GM19455 (cell line): Measurements from ENCODE around the gene EVA1A.

ENCODE experiments used
- ATAC-seq: cut with Tn5 transposase; IDR thresholded peaks from one replicate; pipeline ENCODE4 v1.9.1; 2021; ENCODE audit not compliant: unreplicated experiment

Gene EVA1A

DNA sequence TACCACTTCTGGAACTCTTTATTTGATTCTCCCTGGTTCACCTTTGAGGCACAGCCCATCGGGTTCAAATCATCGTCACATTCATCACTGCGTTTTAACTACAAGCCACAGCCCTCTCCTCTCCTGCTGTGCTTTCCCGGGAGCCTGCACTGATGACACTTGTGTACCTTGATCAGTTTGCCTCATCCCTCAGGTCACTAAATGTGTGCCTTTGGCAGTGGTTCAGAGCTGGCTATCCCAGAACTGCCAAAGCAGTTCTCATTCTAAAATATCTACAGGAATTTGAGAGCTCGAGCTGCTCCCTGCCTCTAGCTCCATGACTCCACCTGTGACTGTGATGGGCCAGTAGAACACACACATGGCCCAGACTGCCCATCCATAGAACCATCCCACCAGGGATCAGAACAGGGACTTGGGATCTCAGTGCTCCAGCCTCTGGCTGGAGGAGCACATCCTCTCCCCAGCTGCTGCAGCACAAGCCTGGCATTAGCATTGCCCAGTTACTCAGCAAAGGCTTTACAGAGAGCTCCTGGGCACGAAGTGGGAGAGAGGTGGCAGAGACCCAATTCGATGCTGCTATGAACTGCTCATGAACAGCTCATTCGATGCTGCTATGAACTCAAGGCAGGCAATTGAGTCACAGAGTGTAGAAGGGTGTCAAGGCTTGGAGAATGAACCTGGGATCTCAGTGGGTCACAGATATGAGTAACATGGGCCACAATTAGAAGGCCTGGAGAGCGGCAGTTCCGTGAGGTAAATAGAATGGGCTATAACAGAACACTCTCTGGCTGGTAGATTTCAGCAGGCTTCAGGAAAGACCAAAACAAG is 41.9 kb downstream of the EVA1A start:
- ATAC-seq, result no peak

DNA sequence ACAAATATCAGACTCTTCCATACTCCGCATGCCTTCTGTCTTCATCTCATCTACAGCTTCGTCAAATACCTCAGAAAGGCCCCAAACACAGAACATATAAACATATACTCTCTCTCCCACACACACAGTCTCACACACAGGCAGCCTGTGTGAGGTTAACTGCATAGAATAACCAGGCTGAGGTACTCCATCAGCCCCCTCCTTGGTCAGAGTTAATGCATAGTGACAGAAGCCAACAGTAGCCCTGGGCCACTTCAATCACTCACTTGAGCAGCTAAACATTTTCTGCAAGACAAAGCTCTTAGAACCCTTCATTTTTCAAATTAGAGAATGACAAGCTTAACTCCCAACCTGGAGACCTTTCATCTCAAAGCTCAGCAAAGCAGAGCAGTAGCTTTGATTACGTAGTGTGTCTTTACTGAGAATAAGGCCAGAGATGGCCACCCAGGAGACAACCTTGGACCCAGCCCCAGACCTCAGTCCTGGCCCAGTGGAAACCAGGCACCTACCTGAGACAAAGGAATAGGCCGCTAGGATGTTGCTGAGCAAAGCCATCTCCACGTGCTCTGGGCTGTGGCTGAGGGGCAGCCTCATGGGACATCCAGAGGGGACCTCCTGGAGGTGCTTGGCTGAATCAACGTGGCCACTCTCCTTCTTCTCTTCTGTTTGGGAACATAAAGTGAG is 43.0 kb downstream of the EVA1A start:
- ATAC-seq, result no peak

DNA sequence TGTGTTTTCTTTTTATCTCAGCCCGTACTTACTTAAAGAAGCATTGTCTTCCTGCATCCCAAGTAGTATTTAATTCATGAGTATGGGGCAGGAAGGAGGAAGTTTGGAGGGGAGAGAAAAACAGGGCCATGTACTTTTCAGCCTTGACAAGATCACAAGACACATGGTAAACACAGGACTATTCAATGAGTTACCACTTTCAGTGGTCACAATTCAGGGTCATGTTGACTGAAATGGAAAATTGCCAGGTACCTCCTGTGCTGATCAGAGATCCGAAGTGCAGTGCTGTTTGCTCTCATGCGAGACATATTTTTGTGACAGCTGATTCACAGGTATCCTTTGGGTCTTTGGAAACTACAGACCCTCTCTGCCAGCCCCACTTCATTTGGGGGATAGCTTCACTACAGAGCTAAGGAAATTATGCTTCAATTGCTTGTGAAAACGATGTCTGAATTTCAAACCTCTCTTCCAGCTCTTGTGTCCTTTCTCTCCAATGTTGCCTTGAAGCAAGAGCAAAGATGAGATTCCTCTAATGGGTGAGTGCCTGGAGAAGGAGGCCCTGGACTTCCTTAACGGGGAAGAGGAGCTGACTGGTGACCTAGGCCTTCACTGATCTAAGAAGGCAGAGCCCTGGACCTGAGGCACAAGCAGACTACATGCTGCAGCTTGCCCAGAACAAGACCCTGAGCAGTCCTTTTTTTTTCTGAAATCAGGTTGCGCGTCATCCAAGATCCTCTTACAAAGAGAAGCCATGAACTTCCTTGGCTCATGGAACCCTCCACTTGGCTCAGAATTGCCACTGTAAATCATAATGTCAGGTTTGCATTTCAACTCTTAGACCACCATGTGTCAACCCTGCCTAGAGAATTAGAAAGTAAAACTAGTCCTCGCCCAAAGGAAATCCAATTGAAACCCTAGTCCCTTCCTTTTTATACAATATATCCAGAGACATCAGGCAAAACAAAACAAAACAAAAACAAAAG is 44.1 kb downstream of the EVA1A start:
- no peak for ATAC-seq

DNA sequence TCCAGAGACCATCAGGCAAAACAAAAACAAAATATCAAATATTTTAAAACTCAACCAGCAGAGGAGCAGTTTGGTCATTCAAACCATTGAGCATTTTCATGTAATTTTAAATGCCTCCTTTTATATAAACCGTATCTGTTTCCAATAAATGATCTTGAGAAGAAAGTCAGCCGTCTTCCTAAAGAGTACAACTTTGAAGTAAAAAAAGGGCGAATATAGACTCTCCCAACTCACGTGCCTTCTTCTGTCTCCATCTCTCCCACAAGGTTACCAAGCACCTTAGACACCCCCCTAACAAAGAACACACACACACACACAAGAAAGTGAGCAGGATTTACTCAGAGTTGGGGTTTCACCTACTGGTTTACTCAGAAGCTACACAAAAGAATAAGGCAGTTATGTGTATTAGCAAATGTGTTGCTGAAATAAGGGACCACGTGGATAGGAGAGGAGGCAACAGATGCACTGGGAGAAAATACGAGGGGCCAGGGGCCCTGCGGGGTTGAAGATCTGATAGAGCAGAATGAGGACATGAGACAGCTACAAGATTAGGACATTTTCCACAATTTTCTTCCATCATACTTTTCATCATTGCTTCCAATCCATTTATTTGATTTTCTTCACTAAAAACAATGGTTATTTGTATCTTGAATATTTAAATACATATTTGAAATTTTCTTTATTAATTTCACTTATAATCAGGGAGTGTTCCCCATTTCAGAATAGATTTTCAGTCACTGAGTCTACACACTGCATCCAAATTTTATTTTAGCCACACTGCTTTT is 45.0 kb downstream of the EVA1A start:
- no peak for ATAC-seq

DNA sequence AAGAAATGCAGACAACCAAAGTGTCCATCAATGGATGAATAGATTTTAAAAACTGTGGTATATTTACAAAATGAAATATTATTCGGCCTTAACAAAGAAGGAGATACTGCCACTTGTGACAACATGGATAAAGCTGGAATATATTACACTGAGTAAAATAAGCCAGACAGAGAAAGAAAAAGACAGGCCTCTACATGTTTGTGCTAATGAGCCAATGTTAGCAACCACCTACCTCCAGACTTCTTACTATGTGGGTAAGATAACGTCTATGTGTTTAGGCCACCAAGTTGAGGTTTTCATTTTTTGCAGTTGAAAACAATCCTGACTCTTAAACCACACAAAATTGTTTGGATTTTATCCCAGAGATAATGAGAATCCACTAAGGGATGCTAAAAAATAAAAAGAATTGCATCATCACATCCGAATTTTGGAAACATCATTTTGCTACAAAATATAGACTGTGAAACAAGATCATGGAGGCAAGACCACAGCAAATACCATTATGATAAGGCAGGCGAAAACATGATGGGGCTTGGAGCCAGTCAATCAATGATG is 47.0 kb downstream of the EVA1A start:
- no peak for ATAC-seq

DNA sequence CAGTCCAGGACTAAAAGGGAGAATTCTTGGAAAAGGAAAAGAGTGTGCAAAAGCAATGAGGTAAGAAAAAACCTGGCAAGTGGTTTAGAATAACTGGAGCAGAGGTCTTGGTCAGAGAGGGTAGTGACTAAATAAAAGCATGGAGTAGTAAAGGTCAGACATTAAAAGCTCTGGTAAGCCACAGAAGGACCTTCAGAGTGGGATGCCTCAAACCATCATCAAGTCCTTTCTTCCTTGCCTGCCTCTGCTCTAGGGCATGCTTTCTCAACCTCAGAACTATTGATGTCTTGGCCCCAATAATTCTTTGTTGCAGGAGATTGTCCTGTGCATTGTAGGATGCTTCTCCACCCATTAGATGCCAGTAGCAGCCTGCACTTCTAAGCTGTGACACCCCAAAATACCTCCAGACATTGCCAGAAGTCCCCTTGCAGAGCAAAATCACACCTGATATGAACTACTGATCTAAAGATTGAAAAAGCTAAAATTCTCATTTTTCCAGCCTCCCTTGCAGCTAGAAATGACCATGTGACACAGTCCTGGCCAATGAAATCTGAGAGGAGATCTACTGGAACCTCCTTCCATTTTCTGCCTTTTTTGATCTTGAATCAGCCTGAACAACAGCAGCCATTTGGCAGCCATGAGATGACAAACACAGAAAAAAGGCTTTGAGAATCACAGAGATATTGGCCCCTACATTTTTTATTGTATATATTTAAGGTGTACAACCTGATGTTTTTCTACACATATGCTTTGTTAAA is 48.1 kb downstream of the EVA1A start:
- ATAC-seq, result no peak

DNA sequence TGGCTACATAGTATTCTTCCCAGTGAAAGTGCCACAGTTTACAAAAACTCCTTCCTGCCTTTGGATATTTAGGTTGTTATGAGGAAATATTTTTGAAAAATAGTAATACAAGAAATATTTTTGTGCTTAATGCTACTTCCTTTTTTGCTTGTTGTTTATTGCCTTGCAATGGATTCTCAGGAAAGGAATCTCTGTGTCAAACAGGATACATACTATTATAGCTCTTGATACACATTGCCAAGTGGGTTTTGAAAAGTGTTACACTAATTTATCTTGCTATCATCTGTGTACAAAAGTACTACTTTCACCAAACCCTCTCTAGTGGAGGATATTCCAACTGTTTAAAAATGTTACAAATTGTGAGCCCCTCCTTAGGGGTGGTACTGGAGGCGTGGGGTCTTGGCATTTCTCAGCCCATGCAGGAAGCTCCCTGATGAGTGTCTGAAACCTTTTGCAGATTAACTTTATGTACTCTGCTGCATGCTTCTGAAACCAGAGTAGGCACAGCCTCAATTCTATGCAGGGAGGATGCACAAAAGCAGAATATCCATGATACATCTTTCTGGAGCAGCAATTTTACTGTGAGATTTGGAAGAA is 54.5 kb downstream of the EVA1A start:
- no peak for ATAC-seq

DNA sequence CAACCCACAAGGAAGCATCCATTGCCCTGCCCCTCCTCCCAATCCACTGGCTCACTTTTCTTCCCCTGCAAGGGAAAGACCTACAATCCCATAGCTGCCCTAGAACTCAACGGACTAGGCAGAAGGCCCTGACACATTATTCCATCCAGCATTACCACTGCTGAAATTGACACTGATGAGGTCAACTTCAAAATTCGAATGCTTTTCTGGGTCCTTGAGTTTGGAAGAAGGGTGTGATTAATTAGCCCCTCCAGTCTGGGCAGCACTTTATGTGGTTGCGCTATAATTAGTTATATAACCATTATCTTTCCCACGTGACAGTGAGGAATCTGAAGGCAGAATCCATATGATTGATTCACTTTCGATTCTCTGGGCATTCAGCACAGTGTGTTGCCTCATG is 55.7 kb downstream of the EVA1A start:
- ATAC-seq, result no peak

DNA sequence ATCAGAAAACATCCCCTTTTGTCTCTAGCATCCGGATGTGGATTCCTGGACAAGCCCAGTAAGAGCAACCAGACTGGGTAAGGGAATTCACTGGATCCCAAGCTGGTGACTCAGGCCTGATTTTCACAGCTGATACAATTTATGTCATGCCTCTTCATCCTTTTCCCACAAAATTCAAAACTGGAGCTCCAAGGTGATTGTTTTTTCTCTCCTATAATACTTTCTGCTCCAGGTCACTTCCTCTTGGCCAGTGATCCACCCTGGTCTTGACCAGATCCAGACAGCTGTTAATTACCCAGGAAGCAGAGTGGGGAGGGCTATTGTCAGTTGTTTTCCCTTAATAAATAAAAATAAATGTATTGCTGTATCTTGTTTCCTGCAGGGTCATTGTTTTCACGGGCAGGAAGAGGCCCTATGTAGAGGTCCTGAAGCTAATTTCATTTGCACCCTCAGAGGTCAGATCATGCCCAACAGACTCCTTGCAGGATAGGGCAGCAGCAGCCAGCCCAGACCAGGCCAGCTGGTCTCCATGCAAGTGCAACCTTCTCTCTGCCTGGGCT is 57.6 kb downstream of the EVA1A start:
- no peak for ATAC-seq

DNA sequence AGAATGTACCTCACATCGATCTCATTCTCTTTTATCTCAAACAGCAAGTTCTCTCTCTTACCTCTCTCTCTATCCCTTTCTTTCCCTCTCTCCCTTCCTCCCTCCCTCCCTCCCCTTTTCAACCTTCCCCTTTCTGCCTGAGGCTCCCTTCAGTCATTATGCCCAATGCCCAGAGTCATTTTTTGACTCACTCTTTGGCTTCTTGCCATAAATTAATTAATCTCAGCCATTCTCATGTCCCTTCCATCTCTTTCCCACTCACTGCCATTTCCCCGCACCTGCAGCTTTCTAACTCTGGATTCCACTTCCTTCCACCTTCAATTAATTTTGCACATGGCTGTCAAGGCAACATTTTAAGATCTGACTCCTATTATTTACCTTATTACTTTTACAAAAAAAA is 60.1 kb downstream of the EVA1A start:
- ATAC-seq, result no peak

DNA sequence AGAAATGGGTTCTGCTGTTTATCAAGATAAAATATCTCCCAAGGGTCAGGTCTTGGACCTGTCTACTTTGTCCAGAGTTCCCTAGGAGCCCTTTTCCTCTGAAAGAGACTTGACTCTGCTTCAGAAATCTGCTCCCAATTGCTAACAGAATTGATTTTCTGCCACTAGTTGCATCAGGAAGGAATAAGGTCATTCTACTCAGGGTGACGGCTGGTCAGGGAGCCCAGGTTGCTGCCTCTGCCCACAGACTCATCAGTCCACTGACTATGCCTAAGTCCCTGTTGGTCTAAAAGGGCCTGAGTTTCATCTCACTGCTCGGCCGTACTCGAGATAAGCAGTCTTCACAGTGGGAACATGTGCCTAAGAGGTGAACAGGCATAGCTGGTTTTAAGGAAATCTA is 61.2 kb downstream of the EVA1A start:
- ATAC-seq, result no peak

DNA sequence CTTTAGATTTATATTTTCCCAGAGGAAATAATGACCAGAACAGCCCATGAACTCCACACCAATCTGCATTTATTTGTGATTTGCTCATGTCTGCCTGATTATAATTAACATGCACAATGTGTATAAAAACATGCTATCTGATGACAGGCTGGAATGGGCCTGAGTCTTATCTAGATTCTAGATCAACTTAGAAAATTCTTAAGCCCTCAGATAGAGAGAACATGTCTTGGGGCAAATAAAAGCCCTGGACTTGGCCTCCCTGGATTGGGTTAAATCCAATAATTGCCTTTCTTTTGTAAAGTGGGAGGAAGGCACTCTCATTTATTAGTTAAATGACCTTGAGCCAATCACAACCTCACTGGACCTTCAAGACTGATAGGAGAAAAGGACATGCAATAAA is 61.8 kb downstream of the EVA1A start:
- no peak for ATAC-seq

DNA sequence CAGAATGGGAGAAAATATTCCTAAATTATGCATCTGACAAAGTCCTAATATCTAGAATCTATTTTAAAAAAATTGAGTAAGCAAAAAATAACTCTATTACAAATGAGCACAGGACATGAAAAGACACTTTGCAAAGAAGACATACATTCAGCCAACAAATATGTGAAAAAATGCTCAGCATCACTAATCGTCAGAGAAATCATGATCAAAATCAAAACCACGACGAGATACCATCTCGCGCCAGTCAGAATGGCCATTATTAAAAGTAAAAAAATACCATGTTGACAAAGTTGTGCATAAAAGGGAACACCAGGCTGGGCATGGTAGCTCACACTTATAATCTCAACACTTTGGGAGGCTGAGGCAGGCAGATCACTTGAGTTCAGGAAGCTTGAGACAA is 63.5 kb downstream of the EVA1A start:
- ATAC-seq, result no peak

DNA sequence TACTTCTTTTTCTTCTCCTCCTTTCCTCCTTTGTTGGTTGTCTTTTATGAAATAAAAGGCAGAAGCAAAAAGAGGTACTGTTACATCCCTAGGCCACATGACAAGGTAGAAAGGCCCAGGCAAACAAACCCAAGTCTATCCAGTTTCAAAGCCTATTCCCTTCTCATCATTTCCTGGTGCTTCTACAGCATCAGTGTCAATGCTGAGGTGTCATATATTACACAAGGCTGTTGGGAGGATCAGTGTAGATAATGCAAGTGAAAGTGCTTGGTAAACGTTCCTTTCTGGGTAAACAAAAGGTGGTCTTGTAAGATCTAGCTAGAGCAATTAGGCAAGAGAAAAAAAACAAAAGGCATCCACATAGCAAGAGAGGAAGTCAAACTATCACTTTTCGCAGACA is 64.9 kb downstream of the EVA1A start:
- no peak for ATAC-seq

DNA sequence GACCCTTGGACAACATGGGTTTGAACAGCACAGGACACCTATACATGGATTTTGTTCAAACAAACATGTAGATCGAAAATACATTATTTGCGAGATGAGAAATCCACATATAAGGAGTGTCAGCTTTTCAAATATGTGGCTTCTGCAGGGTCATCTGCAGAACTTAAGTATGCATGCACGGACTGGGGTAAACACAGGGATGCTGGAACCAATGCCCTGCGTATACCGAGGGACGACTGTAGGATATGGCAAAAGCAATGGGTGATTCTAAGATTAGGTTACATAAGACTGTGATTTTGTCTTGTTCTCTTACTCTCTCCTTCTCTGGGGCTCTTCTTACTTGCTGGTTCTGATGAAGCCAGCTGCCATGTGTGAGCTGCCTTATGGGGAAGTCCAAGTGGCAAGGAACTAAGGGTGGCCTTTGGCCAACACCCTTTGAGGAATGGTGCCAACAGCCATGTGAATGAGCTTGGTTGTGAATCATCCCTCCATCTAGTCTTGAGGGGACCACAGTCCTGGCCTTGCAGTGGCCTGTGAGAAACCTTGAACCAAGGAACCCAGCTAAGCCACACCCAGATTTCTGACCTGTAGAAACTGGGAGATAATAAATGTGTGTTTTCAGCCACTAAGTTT is 66.5 kb downstream of the EVA1A start:
- no peak for ATAC-seq

DNA sequence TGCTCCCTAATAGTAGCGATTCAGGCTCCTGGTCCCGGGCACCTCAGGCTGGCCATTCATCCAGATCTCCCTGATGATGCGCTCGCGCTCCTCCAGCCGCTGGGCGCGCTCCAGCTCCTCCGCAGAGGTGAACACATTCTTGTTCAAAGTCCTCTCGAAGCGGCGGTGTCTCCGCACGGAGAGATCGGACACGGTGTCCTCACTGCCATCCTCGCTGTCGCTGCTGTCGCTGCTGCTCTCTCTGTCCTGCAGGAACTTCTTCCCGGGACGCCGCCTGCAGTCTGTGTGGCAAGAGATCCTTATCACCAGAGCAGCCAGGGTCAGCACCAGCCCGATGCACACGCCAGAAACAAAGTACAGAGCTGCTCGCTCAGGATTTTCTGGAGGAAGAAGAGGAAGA is 67.5 kb downstream of the EVA1A start:
- no peak for ATAC-seq

DNA sequence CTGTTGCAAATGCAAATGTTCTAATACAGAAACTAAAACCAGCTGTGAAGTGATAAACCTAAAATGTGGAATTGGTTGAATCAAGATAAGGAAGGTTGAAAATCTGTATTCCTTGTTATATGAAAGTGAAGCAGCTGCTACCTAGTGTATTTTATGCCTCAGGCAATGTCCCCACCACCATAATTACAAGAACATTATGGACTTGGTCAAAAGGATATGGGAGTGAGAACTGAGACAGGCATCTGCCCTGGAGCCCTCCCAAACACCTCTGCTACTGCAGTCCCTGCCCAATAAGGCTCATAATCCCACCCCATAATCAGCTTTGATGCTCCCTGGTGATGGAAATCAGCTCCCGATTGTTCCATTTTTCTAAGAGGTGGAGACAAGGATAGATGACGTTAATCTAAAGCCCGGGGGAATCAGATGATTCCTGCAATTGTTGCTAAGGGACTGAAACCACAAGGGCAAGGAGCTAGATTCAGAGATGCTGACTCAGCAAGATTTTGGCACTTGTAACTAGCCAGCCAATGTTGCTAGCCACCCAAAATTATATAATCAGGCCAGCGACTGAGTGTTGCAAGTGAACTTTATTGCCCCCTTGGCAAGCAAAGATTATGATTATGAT is 69.5 kb downstream of the EVA1A start:
- ATAC-seq, result no peak

DNA sequence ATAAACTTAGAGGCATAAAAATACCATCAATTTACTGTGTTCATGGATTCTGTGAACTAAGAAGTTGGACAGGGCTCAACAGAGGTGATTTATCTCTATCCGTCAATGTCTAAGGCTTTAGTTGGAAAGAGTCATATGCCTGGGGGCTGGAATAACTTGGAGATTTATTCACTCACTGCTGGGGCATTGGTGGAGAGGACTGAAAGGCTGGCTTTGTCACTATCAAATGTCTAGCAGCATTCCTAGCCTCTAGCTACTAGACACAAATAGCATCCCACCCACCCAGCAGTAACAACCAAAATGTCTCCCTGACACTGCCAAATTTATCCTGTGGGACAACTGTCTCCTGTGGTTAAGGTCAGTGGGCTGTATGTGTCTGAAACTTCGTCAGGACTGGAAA is 71.0 kb downstream of the EVA1A start:
- ATAC-seq, result no peak
